Psoas muscle (tissue), 8 donors: Measurements from ENCODE around the gene TDRD7. TPM values are rescaled to one million over a fixed set of nuclear protein-coding genes. Genes with fewer than 3 reads are reported as not detected.

ENCODE experiments used
- ATAC-seq, 4 donors: fragments of 200-7000 bp; cut with Tn5 transposase; one replicate each; pipeline ENCODE4 v1.9.1; 2020; ENCODE audit warnings: moderate library complexity in 3 of 4, mild to moderate bottlenecking in 2 of 4
- DNase-seq, 2 donors: peaks; one replicate each; pipeline ENCODE4 v3.0.0-alpha.2; 2020
- H3K27ac ChIP-seq: fragments of 200-600 bp; one replicate; pipeline ENCODE4 v1.8.0; 2022
- H3K27me3 ChIP-seq, 3 donors: fragments of 200-600 bp in 1 of 3; one replicate each; pipeline versions ENCODE4 v1.6.1 to v1.8.0; 2013 to 2022; ENCODE audit warnings: low read length in 2 of 3, mild to moderate bottlenecking in 2 of 3, moderate library complexity in 1 of 3; ENCODE audit not compliant: insufficient read depth in 3 of 3
- H3K36me3 ChIP-seq, 2 donors: fragments of 200-600 bp in 1 of 2; one replicate each; pipeline versions ENCODE4 v1.6.1 to v1.8.0; 2013 to 2022; ENCODE audit warnings: low read depth in 1 of 2, mild to moderate bottlenecking in 1 of 2, moderate library complexity in 1 of 2; ENCODE audit not compliant: insufficient read depth in 1 of 2
- H3K4me1 ChIP-seq: fragments of 200-600 bp; one replicate; pipeline ENCODE4 v1.8.0; 2022
- H3K4me3 ChIP-seq: fragments of 200-600 bp; one replicate; pipeline ENCODE4 v1.8.0; 2022; ENCODE audit warnings: mild to moderate bottlenecking
- H3K9me3 ChIP-seq: fragments of 200-600 bp; one replicate; pipeline ENCODE4 v1.8.0; 2022
- CTCF ChIP-seq: fragments of 200-600 bp; IDR thresholded peaks from one replicate; pipeline ENCODE4 v1.8.0; 2022; ENCODE audit warnings: antibody characterized with exemption
- WGBS, 3 donors: extraction: QIAGEN DNeasy Blood & Tissue Kit; methylation state at CpG; one replicate each; pipeline versions ENCODE4 v1.1.6 to v1.1.7; 2013; 5-methylcytosine and 5-hydroxymethylcytosine counted together
- intact Hi-C, 2 donors: fragments of 100-400 bp; cut with DNase I; formaldehyde crosslinking; loops; one replicate each; pipeline versions ENCODE4 v1.11.0 to v1.14.2; 2022
- polyA plus RNA-seq, 3 donors: library from polyadenylated mRNA; stranded (reverse); fragments of 200-250 nt; gene quantifications; one replicate each; pipeline ENCODE4 v1.2.3, GENCODE V29; 2013
- total RNA-seq, 4 donors: library from RNA; stranded (reverse); fragmentation: NEBNext Ultra II Directional in 2 of 4; extraction: Animal tissue kit (Norgen Biotek cat#: 25700) in 2 of 4; gene quantifications; one replicate each; pipeline versions ENCODE4 v1.2.1 to v1.2.4, GENCODE V29; 2021 to 2023
- donor health status: healthy with polysubstance abuse.
- donor health status: DM: no; HTN: no; CAD: no; lungs with moderate emphysema.
- donor health status: Bipolar disorder and iron deficiency.
- donor health status: healthy.
- donor health status: DM: yes; HTN: yes; CAD: no.
- donor health status: DM: no; HTN: no; CAD: no.
- donor health status: DM: no; HTN: no; CAD: no.
- donor health status: DM: yes; HTN: yes; CAD: no.

Gene TDRD7
- total and polyA plus RNA-seq, 7 donors: 2.3 to 9.9 (median 4.9) TPM

GRCh38 chr9:97527626-97528528 lies 116.0 kb downstream of the TDRD7 start:
- peaks cover 87% of the 10 kb centered on the region for H3K4me1 ChIP-seq
- peak overlapping the region; percentile 90 for H3K27ac ChIP-seq
- ATAC-seq (peak in 3 of 4 donors; percentile 23 to 61 (median 24)), DNase-seq (no peak)
- no peak overlapping the region for H3K4me3 ChIP-seq
- 57 to 66% (median 61%) methylated on average over 18 of the region's 18 CpGs for WGBS, 3 donors
- H3K9me3 ChIP-seq: no peaks in the 10 kb centered on the region
- TF ChIP-seq CTCF: no peak
- peaks cover 0 to 31% of the 10 kb centered on the region in 2 donors for H3K36me3 ChIP-seq
- H3K27me3 ChIP-seq: no peaks in the 10 kb centered on the region
- intact Hi-C loops: no loop called here

GRCh38 chr9:97528529-97529230 lies 116.8 kb downstream of the TDRD7 start:
- H3K4me1 ChIP-seq: peaks cover 84% of the 10 kb centered on the region
- DNase-seq: no peak
- 58 to 71% (median 58%) methylated on average over 8 of the region's 8 CpGs for whole genome bisulfite sequencing, 3 donors

GRCh38 chr9:97529363-97530076 lies 117.6 kb downstream of the TDRD7 start:
- peak overlapping the region; percentile 90 for H3K27ac ChIP-seq
- H3K36me3 ChIP-seq: peaks cover 4 to 38% of the 10 kb centered on the region in 2 donors
- intact Hi-C loops: loop anchor here in 1 of 2 donors (10.0 kb wide), 1 partner anchor 65 kb away; no protein-coding TSS in a partner anchor
- H3K4me3 ChIP-seq: no peak overlapping the region
- peaks cover 80% of the 10 kb centered on the region for H3K4me1 ChIP-seq
- ATAC-seq (peak; percentile 58 to 79 (median 77)), DNase-seq (peak in 1 of 2 donors; percentile 66)
- no peaks in the 10 kb centered on the region for H3K27me3 ChIP-seq
- no peaks in the 10 kb centered on the region for H3K9me3 ChIP-seq
- 16 to 29% (median 17%) methylated on average over 11 of the region's 11 CpGs for WGBS, 3 donors
- no peak for TF ChIP-seq CTCF

More at GRCh38 chr9:97528529-97529230, 116.8 kb downstream of the TDRD7 start:
- no peaks in the 10 kb centered on the region for H3K27me3 ChIP-seq
- no peak for TF ChIP-seq CTCF
- peak; percentile 32 to 44 (median 44) for ATAC-seq
- H3K27ac ChIP-seq: peak overlapping the region; percentile 90
- H3K9me3 ChIP-seq: no peaks in the 10 kb centered on the region
- intact Hi-C loops: no loop called here
- peaks cover under 1 to 39% of the 10 kb centered on the region in 2 donors for H3K36me3 ChIP-seq
- H3K4me3 ChIP-seq: no peak overlapping the region

GRCh38 chr9:97531888-97532376 lies 120.0 kb downstream of the TDRD7 start:
- 19 to 24% (median 21%) methylated on average over 9 of the region's 9 CpGs for WGBS, 3 donors
- ATAC-seq (peak in 3 of 4 donors; percentile 19 to 56 (median 33)), DNase-seq (peak in 1 of 2 donors; percentile 63)
- H3K4me1 ChIP-seq: peaks cover 83% of the 10 kb centered on the region
- no peak overlapping the region for H3K4me3 ChIP-seq
- intact Hi-C loops: loop anchor here in 1 of 2 donors (10.0 kb wide), 1 partner anchor 63 kb away; no protein-coding TSS in a partner anchor
- peaks cover 4 to 20% of the 10 kb centered on the region in 2 donors for H3K36me3 ChIP-seq
- H3K9me3 ChIP-seq: no peaks in the 10 kb centered on the region
- H3K27me3 ChIP-seq: no peaks in the 10 kb centered on the region
- peak overlapping the region; percentile 90 for H3K27ac ChIP-seq
- no peak for TF ChIP-seq CTCF
